H1 (cell line): ENCODE results near the gene CAPN7. TPM values are rescaled to one million over a fixed set of nuclear protein-coding genes. Genes with fewer than 3 reads are reported as not detected.

Experiments used
- EZH2 ChIP-seq: fragments of 200-600 bp; sonication (generic); IDR thresholded peaks from 2 replicates; pipeline ENCODE4 v1.7.1; 2012; ENCODE audit warnings: low read depth, mild to moderate bottlenecking, moderate library complexity, low read length, inconsistent platforms; ENCODE audit not compliant: severe bottlenecking
- HDAC6 ChIP-seq: IDR thresholded peaks from one replicate; pipeline ENCODE4 v1.7.1; 2012; ENCODE audit warnings: low read depth, mild to moderate bottlenecking, inconsistent platforms, low read length, moderate library complexity
- JUN ChIP-seq: IDR thresholded peaks from 2 replicates; pipeline ENCODE4 v1.6.1; 2011; ENCODE audit warnings: low read depth, mild to moderate bottlenecking, improper control_type of control experiment, low read length
- RFX5 ChIP-seq: IDR thresholded peaks from 2 replicates; pipeline ENCODE4 v1.6.1; 2011; ENCODE audit warnings: low read depth, low read length, improper control_type of control experiment, borderline replicate concordance
- polyA plus RNA-seq, 7 experiments: library from polyadenylated mRNA; depleted of rRNA in 3 of 7; stranded (reverse) in 5 of 7; unstranded in 2 of 7; fragments of >200 nt in 5 of 7; fragments of 200-250 nt in 2 of 7; gene quantifications; 1 replicate in 5 of 7; 2 replicates in 1 of 7; 4 replicates in 1 of 7; pipeline versions ENCODE4 v1.2.1 to v1.2.3, GENCODE V29; 2011 to 2013; ENCODE audit warnings: missing spikeins in 2 of 7, mixed read lengths in 2 of 7
- total RNA-seq: library from RNA; stranded (reverse); fragmentation: NEBNext Ultra II Directional; extraction: Animal tissue kit (Norgen Biotek cat#: 25700); gene quantifications from 2 replicates; pipeline ENCODE4 v1.2.1, GENCODE V29; 2021

The CAPN7 gene
- total and polyA plus RNA-seq, 2 of the 8 experiments (the other 6 are each of a cell fraction or from before 2014, with no cell fraction given) = 5.3 to 13.2 TPM

DNA sequence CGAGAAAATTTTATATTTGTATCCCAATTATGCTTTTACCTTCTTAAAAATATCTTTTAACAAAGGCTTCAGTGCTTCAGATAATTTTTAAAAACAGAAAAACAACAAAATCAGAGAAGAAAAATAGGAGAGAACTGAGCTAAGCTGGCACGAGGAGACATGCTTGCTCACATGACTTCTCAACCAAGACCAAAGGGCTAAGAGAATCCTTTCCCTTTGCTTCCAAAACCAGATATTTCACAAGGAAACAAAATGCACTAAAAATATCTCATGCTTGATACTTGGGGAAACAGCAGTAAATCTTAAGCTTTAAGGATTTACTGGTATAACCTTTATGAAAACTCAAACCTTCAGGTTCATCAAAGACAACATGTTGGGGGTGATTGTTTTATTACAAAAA, 58.4 kb downstream of the CAPN7 start (continued):
- TF ChIP-seq EZH2 (no peak), HDAC6 (no peak), JUN (no peak), RFX5 (no peak)
